Transverse colon (tissue), 4 donors: ENCODE results near the gene GAGE12J. TPM values are rescaled to one million over a fixed set of nuclear protein-coding genes. Genes with fewer than 3 reads are reported as not detected.
"Not testable (repeated sequence)": the region's sequence is repeated elsewhere in the genome, so short reads cannot be mapped to it uniquely, and the experiment has no call there.

Source experiments
- DNase-seq: peaks from one replicate; pipeline ENCODE4 v3.0.0-alpha.2; 2019
- H3K27ac ChIP-seq, 4 donors: fragments of 200-600 bp; sonication (generic); 2 replicates each; pipeline ENCODE4 v1.5.1; 2016 to 2018; ENCODE audit warnings: inconsistent platforms in 4 of 4
- H3K27me3 ChIP-seq: fragments of 200-600 bp; sonication (generic); 2 replicates; pipeline ENCODE4 v1.5.1; 2017; ENCODE audit warnings: inconsistent platforms
- H3K36me3 ChIP-seq, 4 donors: fragments of 200-600 bp; sonication (generic); 2 replicates each; pipeline ENCODE4 v1.5.1; 2017 to 2019; ENCODE audit warnings: inconsistent platforms in 4 of 4
- H3K4me1 ChIP-seq, 4 donors: fragments of 200-600 bp; sonication (generic); 2 replicates each; pipeline ENCODE4 v1.5.1; 2017 to 2020; ENCODE audit warnings: inconsistent platforms in 4 of 4
- H3K4me3 ChIP-seq, 4 donors: fragments of 200-600 bp; sonication (generic); 1 replicate in 1 of 4; 2 replicates in 3 of 4; pipeline versions ENCODE4 v1.5.1 to v1.6.1; 2017 to 2019; ENCODE audit warnings: inconsistent platforms in 4 of 4
- H3K9me3 ChIP-seq, 2 donors: fragments of 200-600 bp; sonication (generic); 2 replicates each; pipeline ENCODE4 v1.5.1; 2017 to 2019; ENCODE audit warnings: inconsistent platforms in 2 of 2
- EP300 ChIP-seq: sonication (generic); formaldehyde crosslinking; IDR thresholded peaks from one replicate; pipeline ENCODE4 v1.6.1; 2017; ENCODE audit warnings: antibody characterized with exemption, low read depth
- POLR2A ChIP-seq: fragments of 450-650 bp; IDR thresholded peaks from one replicate; pipeline ENCODE4 v1.6.1; 2016; ENCODE audit warnings: antibody characterized with exemption, mild to moderate bottlenecking, moderate library complexity
- POLR2AphosphoS5 ChIP-seq, 3 donors: sonication (generic); formaldehyde crosslinking; IDR thresholded peaks; one replicate each; pipeline ENCODE4 v1.6.1; 2016; ENCODE audit warnings: antibody characterized with exemption in 3 of 3
- WGBS, 2 donors: methylation state at CpG; one replicate each; pipeline ENCODE4 v1.1.5; 2018; ENCODE audit warnings: low coverage in 1 of 2; 5-methylcytosine and 5-hydroxymethylcytosine counted together
- in situ Hi-C, 4 donors: fragments of 200-750 bp; cut with MboI; loops; one replicate each; pipeline versions ENCODE4 v1.15.0 to v1.15.1; 2017; ENCODE audit warnings: low sequenced_read_pairs in 3 of 4, low pct_ligation_motif_present in 1 of 4, low pct_unique_long_range_greater_than_20kb in 1 of 4
- intact Hi-C: fragments of 100-400 bp; cut with DNase I; formaldehyde crosslinking; loops from one replicate; pipeline ENCODE4 v1.15.1; 2023; ENCODE audit warnings: low total_unique reads
- total RNA-seq, 4 donors: library from RNA; depleted of rRNA; stranded (reverse); fragments of >200 nt; gene quantifications; one replicate each; pipeline ENCODE4 v1.1.0, GENCODE V29; 2016
- TF ChIP-seq, protein P1 (sequence below), 5 experiments: fragments of 200-600 bp in 3 of 5; fragments of 450-650 bp in 2 of 5; sonication (generic) in 3 of 5; IDR thresholded peaks; 1 replicate in 2 of 5; 2 replicates in 3 of 5; pipeline ENCODE4 v1.5.1; 2016 to 2017; ENCODE audit warnings: antibody characterized with exemption in 5 of 5, inconsistent platforms in 3 of 5, mild to moderate bottlenecking in 2 of 5, moderate library complexity in 1 of 5

Gene GAGE12J, protein sequence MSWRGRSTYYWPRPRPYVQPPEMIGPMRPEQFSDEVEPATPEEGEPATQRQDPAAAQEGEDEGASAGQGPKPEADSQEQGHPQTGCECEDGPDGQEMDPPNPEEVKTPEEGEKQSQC
- not detected for total RNA-seq

DNA sequence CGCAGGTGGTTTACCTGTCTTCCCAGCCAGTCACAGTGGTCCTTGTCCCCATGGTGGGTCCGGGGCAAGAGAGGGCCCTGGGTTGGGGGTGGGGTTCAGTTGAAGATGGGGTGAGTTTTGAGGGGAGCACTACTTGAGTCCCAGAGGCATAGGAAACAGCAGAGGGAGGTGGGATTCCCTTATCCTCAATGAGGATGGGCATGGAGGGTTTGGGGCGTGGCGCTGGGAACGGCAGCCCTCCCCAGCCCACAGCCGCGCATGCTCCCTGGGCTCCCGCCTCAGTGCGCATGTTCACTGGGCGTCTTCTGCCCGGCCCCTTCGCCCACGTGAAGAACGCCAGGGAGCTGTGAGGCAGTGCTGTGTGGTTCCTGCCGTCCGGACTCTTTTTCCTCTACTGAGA lies at the start of gene GAGE12J:
TSS of gene GAGE12J (plus strand) at position 301 of the 400 bp plus-strand sequence. CDS start 1,157 bp downstream, outside the sequence.
- in situ Hi-C loops, H3K36me3 ChIP-seq, H3K4me3 ChIP-seq, H3K4me1 ChIP-seq, DNase-seq, intact Hi-C loops, H3K9me3 ChIP-seq, H3K27ac ChIP-seq, H3K27me3 ChIP-seq: not testable (repeated sequence)
- WGBS, 2 donors = no CpG with 5 or more reads among the region's 16 CpGs

DNA sequence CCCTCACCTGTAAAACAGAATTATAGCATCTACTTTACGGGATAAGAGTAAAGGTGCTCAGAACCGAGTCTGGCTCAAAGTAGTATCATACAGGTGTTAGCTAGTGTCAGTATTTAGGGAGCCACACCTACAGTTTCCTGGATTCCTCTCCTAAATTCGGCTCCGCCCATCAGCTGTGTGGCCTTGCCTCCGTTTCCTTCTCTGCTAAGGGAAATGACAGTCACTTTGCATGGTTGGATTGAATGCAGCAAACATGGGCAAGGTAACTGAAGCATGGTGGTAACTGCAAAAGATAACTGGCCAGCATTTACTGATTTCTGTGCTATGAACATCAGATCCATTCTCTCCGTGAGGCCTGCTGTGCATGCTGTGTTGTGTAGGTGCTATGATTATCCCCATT lies 49.4 kb upstream of the GAGE12J start:
- intact Hi-C loops = no loop called here
- no peak for DNase-seq
- Histone ChIP-seq H3K36me3 (no peaks in the 10 kb centered on the region), H3K27ac (peak overlapping the region in 1 of 4 donors; percentile 17), H3K4me1 (peaks cover 4 to 28% (median 17%) of the 10 kb centered on the region in 4 donors), H3K4me3 (no peak overlapping the region), H3K9me3 (no peaks in the 10 kb centered on the region), H3K27me3 (no peaks in the 10 kb centered on the region)
- TF ChIP-seq POLR2AphosphoS5 (IDR thresholded peaks at IDR 0.05) = no peak
- no peak for TF ChIP-seq POLR2A
- TF ChIP-seq, protein P1, sequence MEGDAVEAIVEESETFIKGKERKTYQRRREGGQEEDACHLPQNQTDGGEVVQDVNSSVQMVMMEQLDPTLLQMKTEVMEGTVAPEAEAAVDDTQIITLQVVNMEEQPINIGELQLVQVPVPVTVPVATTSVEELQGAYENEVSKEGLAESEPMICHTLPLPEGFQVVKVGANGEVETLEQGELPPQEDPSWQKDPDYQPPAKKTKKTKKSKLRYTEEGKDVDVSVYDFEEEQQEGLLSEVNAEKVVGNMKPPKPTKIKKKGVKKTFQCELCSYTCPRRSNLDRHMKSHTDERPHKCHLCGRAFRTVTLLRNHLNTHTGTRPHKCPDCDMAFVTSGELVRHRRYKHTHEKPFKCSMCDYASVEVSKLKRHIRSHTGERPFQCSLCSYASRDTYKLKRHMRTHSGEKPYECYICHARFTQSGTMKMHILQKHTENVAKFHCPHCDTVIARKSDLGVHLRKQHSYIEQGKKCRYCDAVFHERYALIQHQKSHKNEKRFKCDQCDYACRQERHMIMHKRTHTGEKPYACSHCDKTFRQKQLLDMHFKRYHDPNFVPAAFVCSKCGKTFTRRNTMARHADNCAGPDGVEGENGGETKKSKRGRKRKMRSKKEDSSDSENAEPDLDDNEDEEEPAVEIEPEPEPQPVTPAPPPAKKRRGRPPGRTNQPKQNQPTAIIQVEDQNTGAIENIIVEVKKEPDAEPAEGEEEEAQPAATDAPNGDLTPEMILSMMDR (IDR thresholded peaks at IDR 0.05) = no peak
- TF ChIP-seq EP300 = no peak
- 52% methylated on average over 6 of the region's 6 CpGs; no CpG with 5 or more reads in 1 of the 2 donors for WGBS, 2 donors
- in situ Hi-C loops = no loop called here

DNA sequence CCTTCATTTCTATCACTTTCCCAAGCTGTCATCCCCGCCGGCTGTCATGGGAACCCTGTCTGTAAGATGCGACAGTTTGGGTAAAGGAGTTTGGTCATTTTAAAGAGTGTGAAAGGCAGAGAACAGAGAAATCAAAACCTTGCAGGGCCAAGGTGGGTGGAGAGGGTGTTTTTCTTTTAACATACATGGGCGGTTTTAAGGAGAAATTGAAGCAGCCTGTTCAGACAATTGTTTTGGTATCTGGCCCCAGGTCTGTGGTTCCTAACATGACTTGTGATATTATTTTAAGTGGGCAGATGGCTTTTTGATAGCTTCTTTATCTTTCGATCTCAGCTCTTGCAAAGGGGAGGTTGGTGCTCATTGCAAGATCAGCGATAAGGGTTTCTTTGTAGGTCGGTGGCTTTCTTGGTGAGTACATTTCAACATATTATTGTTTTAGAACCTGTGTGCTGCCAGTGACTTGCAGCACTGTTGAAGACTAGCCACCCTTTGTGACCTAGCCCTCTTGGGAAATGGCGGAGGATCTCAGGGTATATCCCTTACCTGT lies 48.6 kb upstream of the GAGE12J start:
- no peaks in the 10 kb centered on the region for H3K27me3 ChIP-seq
- no peaks in the 10 kb centered on the region for H3K9me3 ChIP-seq
- H3K4me3 ChIP-seq = no peak overlapping the region
- TF ChIP-seq EP300 (no peak), POLR2AphosphoS5 (IDR thresholded peaks at IDR 0.05) (no peak), POLR2A (no peak)
- TF ChIP-seq, protein P1 (IDR thresholded peaks at IDR 0.05) = no peak
- no peak for DNase-seq
- 84 to 100% methylated on average over 1 to 8 of the region's 8 CpGs for WGBS, 2 donors
- in situ Hi-C loops = no loop called here
- H3K27ac ChIP-seq = no peak overlapping the region
- H3K4me1 ChIP-seq = peaks cover 4 to 28% (median 17%) of the 10 kb centered on the region in 4 donors
- intact Hi-C loops = no loop called here
- H3K36me3 ChIP-seq = no peaks in the 10 kb centered on the region

DNA sequence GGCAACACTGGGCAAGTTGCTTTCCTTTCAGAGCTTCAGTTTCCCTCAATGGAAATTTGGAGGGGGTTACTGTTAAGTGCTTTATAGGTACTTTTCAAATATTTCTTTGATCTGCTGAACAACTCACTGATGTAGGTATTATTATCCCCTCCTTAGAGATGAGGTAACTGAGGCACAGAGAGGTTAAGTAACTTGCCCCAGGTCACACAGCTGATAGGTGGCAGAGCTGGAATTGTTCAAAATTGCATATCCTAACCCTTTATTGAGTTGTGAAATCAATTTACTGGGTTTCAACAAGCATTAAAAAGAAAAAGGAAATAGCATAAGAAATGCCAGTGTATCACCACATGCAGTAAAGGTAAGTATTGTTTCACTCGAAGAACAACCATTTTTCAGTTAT lies 45.6 kb upstream of the GAGE12J start:
- no peaks in the 10 kb centered on the region for H3K36me3 ChIP-seq
- H3K4me3 ChIP-seq = no peak overlapping the region
- H3K4me1 ChIP-seq = peaks cover 0 to 15% (median 8%) of the 10 kb centered on the region in 4 donors
- H3K27ac ChIP-seq = no peak overlapping the region
- intact Hi-C loops = no loop called here
- TF ChIP-seq, protein P1 (IDR thresholded peaks at IDR 0.05) = no peak
- TF ChIP-seq EP300 (no peak), POLR2AphosphoS5 (IDR thresholded peaks at IDR 0.05) (no peak), POLR2A (no peak)
- H3K27me3 ChIP-seq = no peaks in the 10 kb centered on the region
- DNase-seq = no peak
- WGBS, 2 donors = 39% methylated on average over 1 of the region's 1 CpG; no CpG with 5 or more reads in 1 of the 2 donors
- no peaks in the 10 kb centered on the region for H3K9me3 ChIP-seq
- in situ Hi-C loops = no loop called here
